ENCODE measurements around the gene RBM6. TPM values are rescaled to one million over a fixed set of nuclear protein-coding genes. Genes with fewer than 3 reads are reported as not detected.

RBM6 gene
- total RNA-seq, 1 experiment from 2014 or later: 58.0 TPM

DNA sequence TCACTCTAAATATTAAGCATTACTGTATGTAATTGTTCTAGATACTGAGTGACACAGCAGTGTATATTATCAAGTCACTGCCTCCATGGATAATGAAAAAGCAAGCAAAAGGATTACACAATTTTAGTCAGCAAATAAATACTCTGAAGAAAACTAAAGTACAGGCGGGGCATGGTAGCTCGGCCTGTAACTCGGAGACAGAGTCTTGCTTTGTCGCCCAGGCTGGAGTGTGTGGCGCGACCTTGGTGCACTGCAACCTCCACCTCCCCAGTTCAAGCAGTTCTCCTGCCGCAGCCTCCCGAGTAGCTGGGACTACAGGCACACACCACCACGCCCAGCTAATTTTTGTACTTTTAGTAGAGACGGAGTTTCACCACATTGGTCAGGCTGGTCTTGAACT is 32.7 kb downstream of the RBM6 start:
- peaks cover 75% of the 10 kb centered on the region for H3K36me3 Mint-ChIP-seq (ENCODE audit: insufficient read depth, unreplicated experiment)
- CTCF ChIA-PET: no interaction called here
- H3K4me1 Mint-ChIP-seq (ENCODE audit: insufficient read depth, unreplicated experiment): no peaks in the 10 kb centered on the region
- no peak overlapping the region for H3K27ac Mint-ChIP-seq (ENCODE audit: low read depth, unreplicated experiment)
- H3K27me3 Mint-ChIP-seq (ENCODE audit: insufficient read depth, unreplicated experiment): no peaks in the 10 kb centered on the region
- BruUV-seq (replicated peaks): no TSS peak
- TF ChIP-seq, protein P1, sequence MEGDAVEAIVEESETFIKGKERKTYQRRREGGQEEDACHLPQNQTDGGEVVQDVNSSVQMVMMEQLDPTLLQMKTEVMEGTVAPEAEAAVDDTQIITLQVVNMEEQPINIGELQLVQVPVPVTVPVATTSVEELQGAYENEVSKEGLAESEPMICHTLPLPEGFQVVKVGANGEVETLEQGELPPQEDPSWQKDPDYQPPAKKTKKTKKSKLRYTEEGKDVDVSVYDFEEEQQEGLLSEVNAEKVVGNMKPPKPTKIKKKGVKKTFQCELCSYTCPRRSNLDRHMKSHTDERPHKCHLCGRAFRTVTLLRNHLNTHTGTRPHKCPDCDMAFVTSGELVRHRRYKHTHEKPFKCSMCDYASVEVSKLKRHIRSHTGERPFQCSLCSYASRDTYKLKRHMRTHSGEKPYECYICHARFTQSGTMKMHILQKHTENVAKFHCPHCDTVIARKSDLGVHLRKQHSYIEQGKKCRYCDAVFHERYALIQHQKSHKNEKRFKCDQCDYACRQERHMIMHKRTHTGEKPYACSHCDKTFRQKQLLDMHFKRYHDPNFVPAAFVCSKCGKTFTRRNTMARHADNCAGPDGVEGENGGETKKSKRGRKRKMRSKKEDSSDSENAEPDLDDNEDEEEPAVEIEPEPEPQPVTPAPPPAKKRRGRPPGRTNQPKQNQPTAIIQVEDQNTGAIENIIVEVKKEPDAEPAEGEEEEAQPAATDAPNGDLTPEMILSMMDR (IDR thresholded peaks at IDR 0.05; ENCODE audit: unreplicated experiment): no peak
- POLR2A ChIA-PET: no interaction called here
- intact Hi-C loops (cut with micrococcal nuclease): no loop called here
- H3K9me3 Mint-ChIP-seq (ENCODE audit: unreplicated experiment): no peaks in the 10 kb centered on the region
- H3K4me3 Mint-ChIP-seq (ENCODE audit: unreplicated experiment): no peak overlapping the region
- DNase-seq (ENCODE audit: unreplicated experiment): no peak

DNA sequence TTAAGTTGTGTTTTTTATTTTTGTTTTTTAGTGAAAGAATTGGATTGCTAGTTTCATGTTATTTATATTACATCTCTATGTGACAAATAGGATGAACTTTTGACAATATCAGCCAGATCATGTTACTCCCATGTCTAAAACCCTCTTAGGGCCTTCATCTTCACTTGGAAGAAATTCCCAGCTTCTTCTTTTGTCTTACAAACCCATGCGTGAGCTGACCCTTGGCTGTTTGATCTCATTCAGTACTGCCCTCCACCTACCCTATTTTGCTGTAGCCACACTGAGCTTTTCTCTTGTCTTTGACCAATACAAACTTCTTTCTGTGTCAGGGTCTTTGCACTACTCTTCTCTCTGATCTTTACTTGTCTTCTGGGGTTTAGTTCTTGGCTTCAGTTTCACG is 37.0 kb downstream of the RBM6 start:
- no peaks in the 10 kb centered on the region for H3K4me1 Mint-ChIP-seq (ENCODE audit: insufficient read depth, unreplicated experiment)
- ChIA-PET POLR2A (interaction anchor here (0.5 kb wide), 1 partner anchor 18 kb away, joined by 4 read pairs; no protein-coding TSS in a partner anchor), CTCF (no interaction called here)
- TF ChIP-seq, protein P1 (IDR thresholded peaks at IDR 0.05; ENCODE audit: unreplicated experiment): no peak
- no peak overlapping the region for H3K4me3 Mint-ChIP-seq (ENCODE audit: unreplicated experiment)
- H3K27me3 Mint-ChIP-seq (ENCODE audit: insufficient read depth, unreplicated experiment): no peaks in the 10 kb centered on the region
- H3K36me3 Mint-ChIP-seq (ENCODE audit: insufficient read depth, unreplicated experiment): peaks cover 49% of the 10 kb centered on the region
- intact Hi-C loops (cut with micrococcal nuclease): no loop called here
- no TSS peak for BruUV-seq (replicated peaks)
- DNase-seq (ENCODE audit: unreplicated experiment): no peak
- H3K27ac Mint-ChIP-seq (ENCODE audit: low read depth, unreplicated experiment): no peak overlapping the region
- no peaks in the 10 kb centered on the region for H3K9me3 Mint-ChIP-seq (ENCODE audit: unreplicated experiment)

DNA sequence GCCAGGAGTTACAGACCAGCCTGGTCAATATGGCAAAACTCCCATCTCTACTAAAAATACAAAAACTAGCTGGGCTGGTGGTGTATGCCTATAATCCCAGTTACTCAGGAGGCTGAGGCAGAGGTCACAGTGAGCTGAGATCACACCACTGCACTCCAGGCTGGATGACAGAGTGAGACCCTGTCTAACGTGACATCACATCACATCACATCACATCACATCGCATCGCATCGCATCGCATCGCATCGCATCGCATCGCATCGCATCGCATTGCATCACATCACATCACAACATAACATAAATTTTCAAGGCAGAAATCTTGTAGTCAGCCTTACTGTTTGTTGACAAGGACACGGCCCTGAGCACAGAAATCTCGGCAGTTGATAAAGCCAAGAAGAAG is 44.4 kb downstream of the RBM6 start:
- CTCF ChIA-PET: interaction anchor here (0.9 kb wide), 2 partner anchors 15 to 313 kb away, joined by 4 read pairs; no protein-coding TSS in a partner anchor
- H3K4me3 Mint-ChIP-seq (ENCODE audit: unreplicated experiment): no peak overlapping the region
- H3K4me1 Mint-ChIP-seq (ENCODE audit: insufficient read depth, unreplicated experiment): no peaks in the 10 kb centered on the region
- no TSS peak for BruUV-seq (replicated peaks)
- POLR2A ChIA-PET: interaction anchor here (0.6 kb wide), 2 partner anchors 15 to 69 kb away, joined by 3 read pairs; no protein-coding TSS in a partner anchor
- H3K9me3 Mint-ChIP-seq (ENCODE audit: unreplicated experiment): no peaks in the 10 kb centered on the region
- TF ChIP-seq, protein P1 (IDR thresholded peaks at IDR 0.05; ENCODE audit: unreplicated experiment): no peak
- DNase-seq (ENCODE audit: unreplicated experiment): no peak
- H3K36me3 Mint-ChIP-seq (ENCODE audit: insufficient read depth, unreplicated experiment): peaks cover 32% of the 10 kb centered on the region
- H3K27ac Mint-ChIP-seq (ENCODE audit: low read depth, unreplicated experiment): peak overlapping the region; percentile 39
- intact Hi-C loops (cut with micrococcal nuclease): no loop called here
- no peaks in the 10 kb centered on the region for H3K27me3 Mint-ChIP-seq (ENCODE audit: insufficient read depth, unreplicated experiment)

DNA sequence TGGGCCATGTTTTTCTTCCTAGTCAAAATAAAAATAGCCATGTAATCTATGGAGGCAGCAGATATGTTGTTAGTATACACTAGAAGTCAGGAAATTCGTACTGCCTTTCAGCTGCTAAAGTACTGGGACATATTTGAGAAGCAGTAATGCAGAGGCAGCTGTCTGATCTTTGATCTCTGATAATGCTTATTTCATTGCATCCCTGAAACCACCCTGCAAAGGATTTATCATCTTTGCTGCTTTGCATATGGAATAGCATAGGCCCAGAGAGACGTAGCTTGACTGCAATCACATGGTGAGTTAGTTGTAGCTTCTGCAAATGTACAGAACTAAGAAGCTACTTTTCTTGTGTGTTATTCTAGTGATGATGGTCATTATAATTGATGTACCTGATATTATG is 52.4 kb downstream of the RBM6 start:
- no peak overlapping the region for H3K27ac Mint-ChIP-seq (ENCODE audit: low read depth, unreplicated experiment)
- ChIA-PET POLR2A (interaction anchor here (0.6 kb wide), 1 partner anchor 27 kb away, joined by 3 read pairs; no protein-coding TSS in a partner anchor), CTCF (interaction anchor here (0.7 to 1.1 kb wide), 2 partner anchors 19 to 154 kb away, joined by 5 read pairs; no protein-coding TSS in a partner anchor)
- intact Hi-C loops (cut with micrococcal nuclease): no loop called here
- H3K36me3 Mint-ChIP-seq (ENCODE audit: insufficient read depth, unreplicated experiment): peaks cover 26% of the 10 kb centered on the region
- no peaks in the 10 kb centered on the region for H3K9me3 Mint-ChIP-seq (ENCODE audit: unreplicated experiment)
- no peaks in the 10 kb centered on the region for H3K4me1 Mint-ChIP-seq (ENCODE audit: insufficient read depth, unreplicated experiment)
- BruUV-seq (replicated peaks): no TSS peak
- no peak overlapping the region for H3K4me3 Mint-ChIP-seq (ENCODE audit: unreplicated experiment)
- DNase-seq (ENCODE audit: unreplicated experiment): no peak
- H3K27me3 Mint-ChIP-seq (ENCODE audit: insufficient read depth, unreplicated experiment): no peaks in the 10 kb centered on the region
- TF ChIP-seq, protein P1 (IDR thresholded peaks at IDR 0.05; ENCODE audit: unreplicated experiment): no peak
